HG03280 (cell line): Measurements from ENCODE around the gene GAGE12F.
"Not testable (repeated sequence)": the region's sequence is repeated elsewhere in the genome, so short reads cannot be mapped to it uniquely, and the experiment has no call there.

Source experiments
- ATAC-seq: cut with Tn5 transposase; IDR thresholded peaks from one replicate; pipeline ENCODE4 v1.9.1; 2021; ENCODE audit warnings: mild to moderate bottlenecking, moderate library complexity; ENCODE audit not compliant: unreplicated experiment

GAGE12F gene, protein sequence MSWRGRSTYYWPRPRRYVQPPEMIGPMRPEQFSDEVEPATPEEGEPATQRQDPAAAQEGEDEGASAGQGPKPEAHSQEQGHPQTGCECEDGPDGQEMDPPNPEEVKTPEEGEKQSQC

DNA sequence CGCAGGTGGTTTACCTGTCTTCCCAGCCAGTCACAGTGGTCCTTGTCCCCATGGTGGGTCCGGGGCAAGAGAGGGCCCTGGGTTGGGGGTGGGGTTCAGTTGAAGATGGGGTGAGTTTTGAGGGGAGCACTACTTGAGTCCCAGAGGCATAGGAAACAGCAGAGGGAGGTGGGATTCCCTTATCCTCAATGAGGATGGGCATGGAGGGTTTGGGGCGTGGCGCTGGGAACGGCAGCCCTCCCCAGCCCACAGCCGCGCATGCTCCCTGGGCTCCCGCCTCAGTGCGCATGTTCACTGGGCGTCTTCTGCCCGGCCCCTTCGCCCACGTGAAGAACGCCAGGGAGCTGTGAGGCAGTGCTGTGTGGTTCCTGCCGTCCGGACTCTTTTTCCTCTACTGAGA, at the start of gene GAGE12F:
Gene GAGE12F (plus strand): TSS at position 301 of the 400 bp plus-strand sequence. CDS start 1,155 bp downstream, outside the sequence.
- not testable (repeated sequence) for ATAC-seq

DNA sequence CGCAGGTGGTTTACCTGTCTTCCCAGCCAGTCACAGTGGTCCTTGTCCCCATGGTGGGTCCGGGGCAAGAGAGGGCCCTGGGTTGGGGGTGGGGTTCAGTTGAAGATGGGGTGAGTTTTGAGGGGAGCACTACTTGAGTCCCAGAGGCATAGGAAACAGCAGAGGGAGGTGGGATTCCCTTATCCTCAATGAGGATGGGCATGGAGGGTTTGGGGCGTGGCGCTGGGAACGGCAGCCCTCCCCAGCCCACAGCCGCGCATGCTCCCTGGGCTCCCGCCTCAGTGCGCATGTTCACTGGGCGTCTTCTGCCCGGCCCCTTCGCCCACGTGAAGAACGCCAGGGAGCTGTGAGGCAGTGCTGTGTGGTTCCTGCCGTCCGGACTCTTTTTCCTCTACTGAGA, 28.8 kb upstream of the GAGE12F start, which contains the start of gene GAGE12C:
Gene GAGE12C (plus strand): TSS at position 301 of the 400 bp plus-strand sequence. CDS start 1,155 bp downstream, outside the sequence.
- ATAC-seq = not testable (repeated sequence)

- not testable (repeated sequence) for ATAC-seq
Observed at GRCh38 chrX:49541433-49541832, 19.2 kb upstream of the GAGE12F start, which contains the start of gene GAGE12D. Gene GAGE12D, plus strand, starts transcription at chrX:49541733. Its CDS starts 1,155 bp downstream, at chrX:49542888.

DNA sequence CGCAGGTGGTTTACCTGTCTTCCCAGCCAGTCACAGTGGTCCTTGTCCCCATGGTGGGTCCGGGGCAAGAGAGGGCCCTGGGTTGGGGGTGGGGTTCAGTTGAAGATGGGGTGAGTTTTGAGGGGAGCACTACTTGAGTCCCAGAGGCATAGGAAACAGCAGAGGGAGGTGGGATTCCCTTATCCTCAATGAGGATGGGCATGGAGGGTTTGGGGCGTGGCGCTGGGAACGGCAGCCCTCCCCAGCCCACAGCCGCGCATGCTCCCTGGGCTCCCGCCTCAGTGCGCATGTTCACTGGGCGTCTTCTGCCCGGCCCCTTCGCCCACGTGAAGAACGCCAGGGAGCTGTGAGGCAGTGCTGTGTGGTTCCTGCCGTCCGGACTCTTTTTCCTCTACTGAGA, 9.7 kb upstream of the GAGE12F start, which contains the start of gene GAGE12E:
Gene GAGE12E (plus strand): TSS at position 301 of the 400 bp plus-strand sequence. CDS start 1,155 bp downstream, outside the sequence.
- ATAC-seq = not testable (repeated sequence)

DNA sequence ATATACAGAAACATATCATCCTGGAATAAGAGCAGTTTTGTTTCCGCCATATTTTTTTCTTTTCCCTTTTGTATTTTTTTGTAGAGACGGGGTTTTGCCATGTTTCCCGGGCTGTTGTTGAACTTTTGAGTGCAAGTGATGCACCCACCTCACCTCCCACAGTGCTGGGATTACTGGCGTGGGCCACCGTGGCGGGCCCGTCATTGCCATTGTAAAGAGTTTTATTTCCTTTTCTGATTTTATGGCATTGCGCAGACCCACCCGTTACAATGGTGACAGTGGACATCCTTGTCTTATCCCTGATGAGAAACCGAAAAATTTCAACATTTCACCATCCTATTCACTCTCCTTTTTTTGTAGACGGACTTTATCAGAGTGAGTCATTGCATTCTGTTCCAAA, 8.1 kb downstream of the GAGE12F start:
- not testable (repeated sequence) for ATAC-seq

- ATAC-seq = not testable (repeated sequence)
Observed at GRCh38 chrX:49569152-49569551, 8.5 kb downstream of the GAGE12F start.

DNA sequence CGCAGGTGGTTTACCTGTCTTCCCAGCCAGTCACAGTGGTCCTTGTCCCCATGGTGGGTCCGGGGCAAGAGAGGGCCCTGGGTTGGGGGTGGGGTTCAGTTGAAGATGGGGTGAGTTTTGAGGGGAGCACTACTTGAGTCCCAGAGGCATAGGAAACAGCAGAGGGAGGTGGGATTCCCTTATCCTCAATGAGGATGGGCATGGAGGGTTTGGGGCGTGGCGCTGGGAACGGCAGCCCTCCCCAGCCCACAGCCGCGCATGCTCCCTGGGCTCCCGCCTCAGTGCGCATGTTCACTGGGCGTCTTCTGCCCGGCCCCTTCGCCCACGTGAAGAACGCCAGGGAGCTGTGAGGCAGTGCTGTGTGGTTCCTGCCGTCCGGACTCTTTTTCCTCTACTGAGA, 9.5 kb downstream of the GAGE12F start, which contains the start of gene GAGE12G:
Gene GAGE12G (plus strand): TSS at position 301 of the 400 bp plus-strand sequence. CDS start 1,155 bp downstream, outside the sequence.
- ATAC-seq = not testable (repeated sequence)

DNA sequence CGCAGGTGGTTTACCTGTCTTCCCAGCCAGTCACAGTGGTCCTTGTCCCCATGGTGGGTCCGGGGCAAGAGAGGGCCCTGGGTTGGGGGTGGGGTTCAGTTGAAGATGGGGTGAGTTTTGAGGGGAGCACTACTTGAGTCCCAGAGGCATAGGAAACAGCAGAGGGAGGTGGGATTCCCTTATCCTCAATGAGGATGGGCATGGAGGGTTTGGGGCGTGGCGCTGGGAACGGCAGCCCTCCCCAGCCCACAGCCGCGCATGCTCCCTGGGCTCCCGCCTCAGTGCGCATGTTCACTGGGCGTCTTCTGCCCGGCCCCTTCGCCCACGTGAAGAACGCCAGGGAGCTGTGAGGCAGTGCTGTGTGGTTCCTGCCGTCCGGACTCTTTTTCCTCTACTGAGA, 19.0 kb downstream of the GAGE12F start, which contains the start of gene GAGE12H:
Gene GAGE12H (plus strand): TSS at position 301 of the 400 bp plus-strand sequence. CDS start 1,155 bp downstream, outside the sequence.
- ATAC-seq = not testable (repeated sequence)

DNA sequence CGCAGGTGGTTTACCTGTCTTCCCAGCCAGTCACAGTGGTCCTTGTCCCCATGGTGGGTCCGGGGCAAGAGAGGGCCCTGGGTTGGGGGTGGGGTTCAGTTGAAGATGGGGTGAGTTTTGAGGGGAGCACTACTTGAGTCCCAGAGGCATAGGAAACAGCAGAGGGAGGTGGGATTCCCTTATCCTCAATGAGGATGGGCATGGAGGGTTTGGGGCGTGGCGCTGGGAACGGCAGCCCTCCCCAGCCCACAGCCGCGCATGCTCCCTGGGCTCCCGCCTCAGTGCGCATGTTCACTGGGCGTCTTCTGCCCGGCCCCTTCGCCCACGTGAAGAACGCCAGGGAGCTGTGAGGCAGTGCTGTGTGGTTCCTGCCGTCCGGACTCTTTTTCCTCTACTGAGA, 28.6 kb downstream of the GAGE12F start, which contains the start of gene GAGE2A:
Gene GAGE2A (plus strand): TSS at position 301 of the 400 bp plus-strand sequence. CDS start 1,155 bp downstream, outside the sequence.
- ATAC-seq = not testable (repeated sequence)

DNA sequence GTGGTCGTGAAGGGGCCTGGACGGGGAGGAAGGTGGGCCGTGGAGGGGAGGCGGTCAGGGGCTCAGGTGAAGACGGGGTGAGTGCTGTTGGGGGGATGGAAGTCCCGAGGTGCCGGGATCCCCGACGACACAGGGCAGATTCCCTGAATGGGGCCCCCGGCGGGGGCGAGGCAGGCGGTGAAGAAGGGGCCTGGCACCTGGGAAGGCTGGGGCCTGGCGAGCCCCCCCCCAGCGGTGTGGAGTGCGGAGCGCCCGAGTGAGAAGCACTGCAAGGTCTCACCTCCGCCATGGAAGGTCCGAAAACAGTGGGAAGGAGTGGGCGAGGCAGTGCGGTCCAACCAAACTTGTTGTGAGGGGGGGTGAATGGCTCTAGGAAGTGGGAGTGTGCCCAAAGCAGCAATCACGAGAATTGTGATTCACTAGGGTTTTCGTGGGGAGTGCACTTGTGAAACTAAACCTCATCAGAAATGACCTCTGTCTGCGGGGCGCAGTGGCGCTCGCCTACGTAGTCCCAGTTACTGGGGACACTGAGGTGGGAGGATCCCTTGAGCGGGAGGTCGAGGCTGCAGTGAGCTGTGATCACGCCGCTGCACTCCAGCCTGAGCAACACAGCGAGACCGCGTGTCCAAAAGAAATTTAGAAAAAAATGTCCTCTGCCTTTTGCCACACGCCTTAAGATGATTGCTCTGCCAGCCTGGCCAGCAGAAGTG, 29.3 kb downstream of the GAGE12F start:
- not testable (repeated sequence) for ATAC-seq

DNA sequence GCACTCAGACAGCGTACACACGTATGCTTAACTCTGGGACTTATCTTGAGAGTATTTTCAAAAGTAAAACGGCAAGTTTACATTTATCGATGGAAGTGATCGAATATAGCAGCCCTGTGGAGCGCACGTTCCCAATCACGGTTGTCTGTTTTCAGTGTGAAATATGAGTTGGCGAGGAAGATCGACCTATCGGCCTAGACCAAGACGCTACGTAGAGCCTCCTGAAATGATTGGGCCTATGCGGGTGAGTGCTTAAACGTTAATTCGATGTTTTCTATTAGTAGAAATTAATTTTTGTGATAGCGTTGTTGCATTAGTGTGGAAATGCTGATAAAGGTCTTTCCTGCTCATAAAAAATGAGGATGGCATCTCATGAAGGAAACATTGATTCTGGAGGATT, 29.8 kb downstream of the GAGE12F start:
- ATAC-seq = not testable (repeated sequence)

DNA sequence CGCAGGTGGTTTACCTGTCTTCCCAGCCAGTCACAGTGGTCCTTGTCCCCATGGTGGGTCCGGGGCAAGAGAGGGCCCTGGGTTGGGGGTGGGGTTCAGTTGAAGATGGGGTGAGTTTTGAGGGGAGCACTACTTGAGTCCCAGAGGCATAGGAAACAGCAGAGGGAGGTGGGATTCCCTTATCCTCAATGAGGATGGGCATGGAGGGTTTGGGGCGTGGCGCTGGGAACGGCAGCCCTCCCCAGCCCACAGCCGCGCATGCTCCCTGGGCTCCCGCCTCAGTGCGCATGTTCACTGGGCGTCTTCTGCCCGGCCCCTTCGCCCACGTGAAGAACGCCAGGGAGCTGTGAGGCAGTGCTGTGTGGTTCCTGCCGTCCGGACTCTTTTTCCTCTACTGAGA, 38.1 kb downstream of the GAGE12F start, which contains the start of gene GAGE1:
Gene GAGE1 (plus strand): TSS at position 301 of the 400 bp plus-strand sequence. CDS start 1,155 bp downstream, outside the sequence.
- not testable (repeated sequence) for ATAC-seq

- no peak for ATAC-seq
Observed at GRCh38 chrX:49610718-49611310, 50.2 kb downstream of the GAGE12F start.
